Panc1 (cell line): ENCODE results near the gene PLPPR4. TPM values are rescaled to one million over a fixed set of nuclear protein-coding genes. Genes with fewer than 3 reads are reported as not detected.

ENCODE experiments used
- ATAC-seq: fragments of 200-7000 bp; cut with Tn5 transposase; 2 replicates; pipeline ENCODE4 v1.9.1; 2020; ENCODE audit warnings: mild to moderate bottlenecking, moderate library complexity
- BruUV-seq: library from RNA; stranded (reverse); fragments of 400-500 nt; replicated peaks from 2 replicates; lab custom pipeline; 2021; lab: Mats Ljungman, UMichigan
- CTCF ChIA-PET: fragments of 300-600 bp; sonication (Branson Sonifier 250); formaldehyde crosslinking; loops from one replicate; lab custom pipeline; 2022; ENCODE audit warnings: antibody characterized with exemption; lab: Charles Lee
- POLR2A ChIA-PET: fragments of 300-600 bp; sonication (Branson Sonifier 250); formaldehyde crosslinking; loops from one replicate; lab custom pipeline; 2022; ENCODE audit warnings: antibody characterized with exemption; lab: Charles Lee
- DNase-seq: peaks from one replicate; pipeline ENCODE4 v3.0.0-alpha.2; 2010; ENCODE audit warnings: low read depth, low spot score
- H3K27ac ChIP-seq: 2 replicates; pipeline ENCODE4 v1.5.1; 2011; ENCODE audit warnings: mild to moderate bottlenecking, low read length, inconsistent platforms
- H3K27me3 ChIP-seq: fragments of 200-500 bp; sonication (Bioruptor generic); 2 replicates; pipeline ENCODE4 v1.6.0; 2014; ENCODE audit warnings: low read length, inconsistent platforms; ENCODE audit not compliant: control insufficient read depth, insufficient read depth
- H3K36me3 ChIP-seq: fragments of 200-500 bp; sonication (Bioruptor generic); 2 replicates; pipeline ENCODE4 v1.5.1; 2014; ENCODE audit warnings: inconsistent platforms, mild to moderate bottlenecking, low read length, moderate library complexity; ENCODE audit not compliant: control insufficient read depth, insufficient read depth
- H3K4me1 ChIP-seq: 2 replicates; pipeline ENCODE4 v1.5.1; 2011; ENCODE audit warnings: inconsistent platforms, mild to moderate bottlenecking, low read length, moderate library complexity; ENCODE audit not compliant: control insufficient read depth, insufficient read depth
- H3K4me3 ChIP-seq, 2 experiments: 2 replicates each; pipeline ENCODE4 v1.5.1; 2011 to 2012; ENCODE audit warnings: low read depth in 2 of 2, low read length in 2 of 2, mild to moderate bottlenecking in 2 of 2, inconsistent platforms in 1 of 2, moderate library complexity in 1 of 2
- H3K9me3 ChIP-seq: fragments of 200-500 bp; sonication (Bioruptor generic); 2 replicates; pipeline ENCODE4 v1.5.1; 2014; ENCODE audit warnings: low read depth, mild to moderate bottlenecking, inconsistent platforms, low read length, moderate library complexity; ENCODE audit not compliant: control insufficient read depth, insufficient read depth
- POLR2AphosphoS5 ChIP-seq: IDR thresholded peaks from 2 replicates; pipeline ENCODE4 v1.6.1; 2012; ENCODE audit warnings: mild to moderate bottlenecking, low read depth, low read length, moderate library complexity
- SIN3A ChIP-seq: IDR thresholded peaks from 2 replicates; pipeline ENCODE4 v1.6.1; 2012; ENCODE audit warnings: low read depth, mild to moderate bottlenecking, low read length, moderate library complexity, borderline replicate concordance; ENCODE audit not compliant: insufficient read depth
- TCF7L2 ChIP-seq: IDR thresholded peaks from 2 replicates; pipeline ENCODE4 v1.6.1; 2011; ENCODE audit warnings: mild to moderate bottlenecking, low read depth, low read length, inconsistent platforms
- in situ Hi-C: cut with HindIII; loops from 2 replicates; pipeline ENCODE4 v1.10.0; 2016; ENCODE audit warnings: low sequenced_read_pairs, low pct_unique_long_range_greater_than_20kb
- intact Hi-C: fragments of 100-400 bp; cut with micrococcal nuclease; formaldehyde crosslinking; loops from one replicate; pipeline ENCODE4 v1.10.0; 2022; ENCODE audit not compliant: unreplicated experiment
- total RNA-seq: library from RNA; stranded (reverse); gene quantifications from one replicate; pipeline ENCODE4 v1.2.1, GENCODE V29; 2021; ENCODE audit not compliant: unreplicated experiment
- TF ChIP-seq, protein P1 (sequence below), 2 experiments: IDR thresholded peaks; 2 replicates each; pipeline ENCODE4 v1.6.1; 2011 to 2012; ENCODE audit warnings: low read depth in 2 of 2, control low read depth in 1 of 2, low read length in 1 of 2, mild to moderate bottlenecking in 1 of 2, moderate library complexity in 1 of 2; ENCODE audit not compliant: insufficient read depth in 1 of 2
- TF ChIP-seq, protein P2 (sequence below): fragments of 450-650 bp; IDR thresholded peaks from 2 replicates; pipeline ENCODE4 v1.5.1; 2017; ENCODE audit warnings: mild to moderate bottlenecking

The PLPPR4 gene
- total RNA-seq, 1 experiment from 2014 or later = not detected

DNA sequence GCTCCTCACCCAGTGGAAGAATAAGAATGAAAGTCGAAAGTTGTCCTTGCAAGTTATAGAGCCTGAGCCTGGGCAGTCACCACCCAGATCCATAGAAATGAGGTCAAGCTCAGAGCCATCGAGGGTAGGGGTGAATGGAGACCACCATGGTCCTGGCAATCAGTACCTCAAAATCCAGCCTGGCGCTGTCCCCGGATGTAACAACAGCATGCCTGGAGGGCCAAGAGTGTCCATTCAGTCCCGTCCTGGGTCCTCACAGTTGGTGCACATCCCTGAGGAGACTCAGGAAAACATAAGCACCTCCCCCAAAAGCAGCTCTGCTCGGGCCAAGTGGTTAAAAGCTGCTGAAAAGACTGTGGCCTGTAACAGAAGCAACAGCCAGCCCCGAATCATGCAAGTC lies 41.8 kb downstream of the PLPPR4 start:
- Histone ChIP-seq H3K4me1 (no peaks in the 10 kb centered on the region), H3K4me3 (no peak overlapping the region), H3K27me3 (no peaks in the 10 kb centered on the region), H3K9me3 (no peaks in the 10 kb centered on the region), H3K27ac (no peak overlapping the region), H3K36me3 (no peaks in the 10 kb centered on the region)
- no peak for ATAC-seq
- intact Hi-C loops = no loop called here
- TF ChIP-seq, protein P1, sequence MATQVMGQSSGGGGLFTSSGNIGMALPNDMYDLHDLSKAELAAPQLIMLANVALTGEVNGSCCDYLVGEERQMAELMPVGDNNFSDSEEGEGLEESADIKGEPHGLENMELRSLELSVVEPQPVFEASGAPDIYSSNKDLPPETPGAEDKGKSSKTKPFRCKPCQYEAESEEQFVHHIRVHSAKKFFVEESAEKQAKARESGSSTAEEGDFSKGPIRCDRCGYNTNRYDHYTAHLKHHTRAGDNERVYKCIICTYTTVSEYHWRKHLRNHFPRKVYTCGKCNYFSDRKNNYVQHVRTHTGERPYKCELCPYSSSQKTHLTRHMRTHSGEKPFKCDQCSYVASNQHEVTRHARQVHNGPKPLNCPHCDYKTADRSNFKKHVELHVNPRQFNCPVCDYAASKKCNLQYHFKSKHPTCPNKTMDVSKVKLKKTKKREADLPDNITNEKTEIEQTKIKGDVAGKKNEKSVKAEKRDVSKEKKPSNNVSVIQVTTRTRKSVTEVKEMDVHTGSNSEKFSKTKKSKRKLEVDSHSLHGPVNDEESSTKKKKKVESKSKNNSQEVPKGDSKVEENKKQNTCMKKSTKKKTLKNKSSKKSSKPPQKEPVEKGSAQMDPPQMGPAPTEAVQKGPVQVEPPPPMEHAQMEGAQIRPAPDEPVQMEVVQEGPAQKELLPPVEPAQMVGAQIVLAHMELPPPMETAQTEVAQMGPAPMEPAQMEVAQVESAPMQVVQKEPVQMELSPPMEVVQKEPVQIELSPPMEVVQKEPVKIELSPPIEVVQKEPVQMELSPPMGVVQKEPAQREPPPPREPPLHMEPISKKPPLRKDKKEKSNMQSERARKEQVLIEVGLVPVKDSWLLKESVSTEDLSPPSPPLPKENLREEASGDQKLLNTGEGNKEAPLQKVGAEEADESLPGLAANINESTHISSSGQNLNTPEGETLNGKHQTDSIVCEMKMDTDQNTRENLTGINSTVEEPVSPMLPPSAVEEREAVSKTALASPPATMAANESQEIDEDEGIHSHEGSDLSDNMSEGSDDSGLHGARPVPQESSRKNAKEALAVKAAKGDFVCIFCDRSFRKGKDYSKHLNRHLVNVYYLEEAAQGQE (IDR thresholded peaks at IDR 0.05; ENCODE audit: insufficient read depth in 1 of 2, low read depth in 2 of 2, low read length in 1 of 2) = no peak
- TF ChIP-seq SIN3A (no peak), TCF7L2 (no peak), POLR2AphosphoS5 (no peak)
- TF ChIP-seq, protein P2, sequence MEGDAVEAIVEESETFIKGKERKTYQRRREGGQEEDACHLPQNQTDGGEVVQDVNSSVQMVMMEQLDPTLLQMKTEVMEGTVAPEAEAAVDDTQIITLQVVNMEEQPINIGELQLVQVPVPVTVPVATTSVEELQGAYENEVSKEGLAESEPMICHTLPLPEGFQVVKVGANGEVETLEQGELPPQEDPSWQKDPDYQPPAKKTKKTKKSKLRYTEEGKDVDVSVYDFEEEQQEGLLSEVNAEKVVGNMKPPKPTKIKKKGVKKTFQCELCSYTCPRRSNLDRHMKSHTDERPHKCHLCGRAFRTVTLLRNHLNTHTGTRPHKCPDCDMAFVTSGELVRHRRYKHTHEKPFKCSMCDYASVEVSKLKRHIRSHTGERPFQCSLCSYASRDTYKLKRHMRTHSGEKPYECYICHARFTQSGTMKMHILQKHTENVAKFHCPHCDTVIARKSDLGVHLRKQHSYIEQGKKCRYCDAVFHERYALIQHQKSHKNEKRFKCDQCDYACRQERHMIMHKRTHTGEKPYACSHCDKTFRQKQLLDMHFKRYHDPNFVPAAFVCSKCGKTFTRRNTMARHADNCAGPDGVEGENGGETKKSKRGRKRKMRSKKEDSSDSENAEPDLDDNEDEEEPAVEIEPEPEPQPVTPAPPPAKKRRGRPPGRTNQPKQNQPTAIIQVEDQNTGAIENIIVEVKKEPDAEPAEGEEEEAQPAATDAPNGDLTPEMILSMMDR = no peak
- no peak for DNase-seq
- BruUV-seq = no TSS peak
- ChIA-PET POLR2A (no interaction called here), CTCF (no interaction called here)
- in situ Hi-C loops = no loop called here

DNA sequence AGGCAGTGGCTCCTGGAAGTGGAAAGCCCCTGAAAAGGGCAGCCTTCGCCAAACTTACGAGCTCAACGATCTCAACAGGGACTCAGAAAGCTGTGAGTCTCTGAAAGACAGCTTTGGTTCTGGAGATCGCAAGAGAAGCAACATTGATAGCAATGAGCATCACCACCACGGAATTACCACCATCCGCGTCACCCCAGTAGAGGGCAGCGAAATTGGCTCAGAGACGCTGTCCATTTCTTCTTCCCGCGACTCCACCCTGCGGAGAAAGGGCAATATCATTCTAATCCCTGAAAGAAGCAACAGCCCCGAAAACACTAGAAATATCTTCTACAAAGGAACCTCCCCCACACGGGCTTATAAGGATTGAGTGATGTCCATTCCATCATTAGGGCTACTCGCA lies 42.4 kb downstream of the PLPPR4 start:
- no peak for ATAC-seq
- CTCF ChIA-PET = no interaction called here
- intact Hi-C loops = no loop called here

More for the DNA sequence above, 42.4 kb downstream of the PLPPR4 start:
- BruUV-seq = no TSS peak
- POLR2A ChIA-PET = no interaction called here
- in situ Hi-C loops = no loop called here
- Histone ChIP-seq H3K36me3 (no peaks in the 10 kb centered on the region), H3K4me3 (no peak overlapping the region), H3K9me3 (no peaks in the 10 kb centered on the region), H3K4me1 (no peaks in the 10 kb centered on the region), H3K27me3 (no peaks in the 10 kb centered on the region), H3K27ac (no peak overlapping the region)
- TF ChIP-seq SIN3A = no peak
- TF ChIP-seq TCF7L2 = no peak
- TF ChIP-seq, protein P2 = no peak
- DNase-seq = no peak
